Testis (tissue), 2 donors: ENCODE measurements around the gene C11orf98.
"Not testable (repeated sequence)": the region's sequence is repeated elsewhere in the genome, so short reads cannot be mapped to it uniquely, and the experiment has no call there.

Source experiments
- CTCF ChIP-seq, 3 experiments: fragments of 450-650 bp in 2 of 3; fragments of 200-600 bp in 1 of 3; sonication (generic) in 1 of 3; IDR thresholded peaks; one replicate each; pipeline ENCODE4 v1.5.1; 2016 to 2019; ENCODE audit warnings: antibody characterized with exemption in 3 of 3, mild to moderate bottlenecking in 2 of 3, moderate library complexity in 1 of 3
- POLR2A ChIP-seq: fragments of 450-650 bp; IDR thresholded peaks from one replicate; pipeline ENCODE4 v1.6.1; 2017; ENCODE audit warnings: antibody characterized with exemption, mild to moderate bottlenecking, moderate library complexity

DNA sequence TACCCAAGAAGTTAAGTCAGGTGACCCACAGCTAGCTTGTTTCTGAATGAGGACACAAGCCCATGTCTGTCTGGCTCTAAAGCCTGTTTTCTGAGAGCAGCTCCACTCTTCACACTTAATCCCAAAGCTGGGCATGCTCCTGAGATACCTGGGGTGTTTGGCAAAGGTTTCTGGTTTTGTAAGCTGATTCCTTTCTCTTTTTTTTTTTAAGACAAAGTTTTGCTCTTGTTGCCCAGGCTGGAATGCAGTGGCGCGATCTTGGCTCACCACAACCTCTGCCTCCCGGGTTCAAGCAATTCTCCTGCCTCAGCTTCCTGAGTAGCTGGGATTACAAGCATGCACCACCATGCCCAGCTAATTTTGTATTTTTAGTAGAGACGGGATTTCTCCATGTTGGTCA, 28.6 kb upstream of the C11orf98 start:
- not testable (repeated sequence) for TF ChIP-seq CTCF (IDR thresholded peaks at IDR 0.05); POLR2A
